KOPT-K1 (cell line): ENCODE measurements around the gene FBLIM1.
"Not testable (repeated sequence)": the region's sequence is repeated elsewhere in the genome, so short reads cannot be mapped to it uniquely, and the experiment has no call there.

Source experiments
- H3K27ac ChIP-seq: fragments of 200-600 bp; sonication (generic); 2 replicates; pipeline ENCODE4 v1.5.1; 2016; ENCODE audit warnings: antibody characterized with exemption, mild to moderate bottlenecking, low read depth, low read length; ENCODE audit not compliant: poor library complexity, severe bottlenecking
- H3K36me3 ChIP-seq: fragments of 200-600 bp; sonication (generic); 2 replicates; pipeline ENCODE4 v1.5.1; 2017; ENCODE audit warnings: antibody characterized with exemption, mild to moderate bottlenecking, low read length, moderate library complexity; ENCODE audit not compliant: insufficient read depth
- H3K9me3 ChIP-seq: fragments of 200-600 bp; sonication (generic); 2 replicates; pipeline ENCODE4 v1.5.1; 2017; ENCODE audit warnings: antibody characterized with exemption, low read length, mild to moderate bottlenecking; ENCODE audit not compliant: insufficient read depth, poor library complexity, severe bottlenecking

FBLIM1 gene

DNA sequence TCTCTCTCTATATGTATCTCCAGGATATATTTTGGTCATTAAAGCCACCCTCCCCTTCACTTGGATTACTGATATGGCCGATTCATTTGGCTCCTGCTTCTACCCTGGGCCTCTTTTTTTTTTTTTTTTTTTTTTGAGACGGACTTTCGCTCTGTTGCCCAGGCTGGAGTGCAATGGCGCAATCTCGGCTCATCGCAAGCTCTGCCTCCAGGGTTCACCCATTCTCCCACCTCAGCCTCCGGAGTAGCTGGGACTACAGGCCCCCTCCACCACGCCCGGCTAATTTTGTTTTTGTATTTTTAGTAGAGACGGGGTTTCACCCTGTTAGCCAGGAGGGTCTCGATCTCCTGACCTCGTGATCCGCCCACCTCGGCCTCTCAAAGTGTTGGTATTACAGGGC lies 70.3 kb downstream of the FBLIM1 start:
- H3K27ac ChIP-seq, H3K36me3 ChIP-seq, H3K9me3 ChIP-seq: not testable (repeated sequence)

DNA sequence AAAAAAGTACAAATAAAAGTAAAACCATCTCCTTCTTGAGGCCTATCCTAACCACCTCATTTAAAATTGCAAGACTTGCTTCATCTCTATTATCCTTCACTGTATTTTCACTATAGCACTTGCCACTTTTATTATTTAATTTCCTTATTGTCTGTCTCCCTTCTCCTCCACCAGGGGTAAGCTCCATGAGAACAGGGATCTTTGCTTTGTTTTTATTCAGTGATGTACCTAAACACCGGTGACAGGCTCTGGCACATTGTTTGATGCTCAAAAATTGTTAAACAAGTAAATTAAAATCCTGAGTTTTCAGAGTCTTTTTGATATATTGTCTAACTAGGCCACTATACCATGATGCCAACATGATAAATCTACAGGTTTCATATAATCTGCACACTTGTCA lies 71.7 kb downstream of the FBLIM1 start:
- H3K27ac ChIP-seq: no peak overlapping the region
- no peaks in the 10 kb centered on the region for H3K9me3 ChIP-seq
- no peaks in the 10 kb centered on the region for H3K36me3 ChIP-seq

DNA sequence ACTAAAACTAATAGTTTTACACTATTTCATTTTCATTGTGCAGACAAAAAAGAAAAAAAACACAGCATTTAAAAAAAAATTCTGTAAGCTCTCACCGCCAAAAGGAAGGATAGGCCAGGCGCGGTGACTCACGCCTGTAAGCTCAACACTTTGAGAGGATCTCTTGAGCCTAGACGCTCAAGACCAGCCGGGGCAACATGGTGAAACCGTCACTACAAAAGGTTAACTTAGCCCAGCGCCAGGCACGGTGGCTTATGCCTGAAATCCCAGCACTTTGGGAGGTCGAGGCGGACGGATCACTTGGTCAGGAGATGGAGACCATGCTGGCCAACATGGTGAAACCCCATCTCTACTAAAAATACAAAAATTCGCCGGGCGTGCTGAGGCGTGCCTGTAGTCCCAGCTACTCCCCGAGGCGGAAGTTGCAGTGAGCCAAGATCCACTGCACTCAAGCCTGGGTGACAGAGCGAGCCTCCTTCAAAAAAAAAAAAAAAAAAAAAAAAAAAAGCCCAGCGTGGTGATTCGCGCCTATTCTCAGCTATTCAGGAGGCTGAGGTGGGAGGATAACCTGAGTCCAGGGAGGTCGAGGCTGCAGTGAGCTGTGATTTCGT lies 74.6 kb downstream of the FBLIM1 start:
- Histone ChIP-seq H3K9me3 (no peaks in the 10 kb centered on the region), H3K27ac (peak overlapping the region; percentile 98), H3K36me3 (no peaks in the 10 kb centered on the region)

DNA sequence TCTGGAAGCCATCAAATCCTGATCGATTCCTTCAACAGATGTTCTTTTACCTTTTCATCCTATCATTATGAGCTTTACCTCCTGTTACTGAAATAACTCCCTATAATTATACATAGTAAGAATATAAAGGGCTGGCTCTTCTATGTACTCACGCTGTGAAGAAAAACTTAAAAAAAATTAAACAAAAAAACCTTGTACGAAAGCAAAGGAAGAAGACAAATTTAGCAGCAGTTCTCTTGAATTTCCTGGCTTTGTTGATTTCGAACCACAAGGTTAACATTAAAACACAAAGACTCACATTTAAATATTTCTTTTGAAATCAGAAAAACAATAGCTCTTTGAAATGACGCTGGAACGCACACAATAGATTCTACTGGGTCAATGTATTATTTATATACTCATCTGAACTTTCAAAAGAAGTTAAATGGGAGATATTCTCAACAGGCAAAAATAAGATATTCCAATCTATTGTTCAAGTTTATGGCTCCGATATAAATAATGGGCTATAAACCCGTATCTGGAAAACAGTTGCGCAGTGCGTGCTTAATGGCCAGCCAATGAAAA lies 75.3 kb downstream of the FBLIM1 start:
- H3K36me3 ChIP-seq: no peaks in the 10 kb centered on the region
- H3K27ac ChIP-seq: peak overlapping the region; percentile 98
- H3K9me3 ChIP-seq: no peaks in the 10 kb centered on the region

DNA sequence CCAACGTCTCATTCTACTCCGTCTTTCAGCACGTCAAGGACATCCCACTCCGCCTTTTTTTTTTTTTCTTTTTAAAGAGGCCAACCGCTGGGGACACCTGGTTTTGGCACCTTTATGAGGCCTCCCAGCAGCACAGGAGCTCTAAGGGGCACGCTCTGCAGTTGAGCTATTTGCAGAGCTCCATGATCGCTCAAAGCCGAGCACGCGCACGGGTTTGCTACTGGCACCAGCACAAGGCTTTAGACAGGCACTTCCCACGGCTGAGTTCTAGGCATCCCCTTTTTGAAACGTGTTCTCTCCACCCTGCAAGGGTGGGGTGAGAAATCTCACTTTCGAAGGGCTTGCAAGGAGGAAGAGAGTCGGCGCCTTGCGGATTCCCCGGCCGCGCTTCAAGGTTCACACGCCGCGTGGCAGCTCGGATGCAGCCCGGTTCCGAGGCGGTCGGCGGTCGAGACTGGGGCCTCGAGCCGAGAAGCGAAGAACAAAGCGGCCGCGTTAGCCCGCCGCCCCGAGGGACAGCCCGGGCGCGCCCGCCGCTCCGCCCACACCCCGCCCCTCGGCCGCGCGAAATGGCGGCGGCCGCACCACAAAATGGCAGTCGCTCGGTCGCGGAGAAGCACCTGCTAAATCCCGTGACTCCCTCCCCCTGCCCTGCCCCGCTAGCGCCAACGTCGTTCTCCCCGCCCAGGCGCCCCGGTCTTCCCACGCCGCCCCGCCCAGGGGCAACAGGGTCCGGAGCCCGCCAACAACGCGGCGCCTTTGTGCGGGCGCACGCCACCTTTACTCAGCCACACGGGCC lies 76.0 kb downstream of the FBLIM1 start:
- H3K36me3 ChIP-seq: no peaks in the 10 kb centered on the region
- H3K9me3 ChIP-seq: no peaks in the 10 kb centered on the region
- peak overlapping the region; percentile 98 for H3K27ac ChIP-seq

DNA sequence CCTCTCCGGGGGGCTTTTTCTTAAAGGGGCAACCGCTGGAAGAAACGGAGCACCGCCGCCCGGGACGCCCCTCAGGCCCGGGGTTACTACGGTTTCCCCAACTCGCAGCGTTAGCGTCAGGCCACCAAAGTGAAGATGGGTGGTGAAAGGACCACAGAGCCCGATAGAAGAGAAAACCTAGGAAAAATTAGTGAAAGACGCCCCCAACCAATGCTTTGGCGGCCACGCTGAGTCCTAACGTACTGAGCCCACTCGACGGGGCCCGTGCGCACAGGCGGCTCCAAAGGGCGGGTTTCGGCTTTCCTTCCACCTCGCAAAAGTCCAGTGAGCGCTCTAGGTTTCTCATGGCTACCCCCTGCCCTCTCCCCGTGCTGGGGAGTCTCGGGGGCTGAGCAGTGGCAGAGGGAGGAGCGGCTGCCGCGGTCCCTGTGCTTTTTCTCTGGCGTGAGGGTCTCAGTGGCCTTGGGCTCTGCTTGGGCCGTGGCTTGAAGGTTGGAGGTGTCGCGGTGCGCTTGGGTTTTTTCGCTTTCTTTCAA lies 76.7 kb downstream of the FBLIM1 start:
- Histone ChIP-seq H3K9me3 (no peaks in the 10 kb centered on the region), H3K36me3 (no peaks in the 10 kb centered on the region), H3K27ac (peak overlapping the region; percentile 98)

DNA sequence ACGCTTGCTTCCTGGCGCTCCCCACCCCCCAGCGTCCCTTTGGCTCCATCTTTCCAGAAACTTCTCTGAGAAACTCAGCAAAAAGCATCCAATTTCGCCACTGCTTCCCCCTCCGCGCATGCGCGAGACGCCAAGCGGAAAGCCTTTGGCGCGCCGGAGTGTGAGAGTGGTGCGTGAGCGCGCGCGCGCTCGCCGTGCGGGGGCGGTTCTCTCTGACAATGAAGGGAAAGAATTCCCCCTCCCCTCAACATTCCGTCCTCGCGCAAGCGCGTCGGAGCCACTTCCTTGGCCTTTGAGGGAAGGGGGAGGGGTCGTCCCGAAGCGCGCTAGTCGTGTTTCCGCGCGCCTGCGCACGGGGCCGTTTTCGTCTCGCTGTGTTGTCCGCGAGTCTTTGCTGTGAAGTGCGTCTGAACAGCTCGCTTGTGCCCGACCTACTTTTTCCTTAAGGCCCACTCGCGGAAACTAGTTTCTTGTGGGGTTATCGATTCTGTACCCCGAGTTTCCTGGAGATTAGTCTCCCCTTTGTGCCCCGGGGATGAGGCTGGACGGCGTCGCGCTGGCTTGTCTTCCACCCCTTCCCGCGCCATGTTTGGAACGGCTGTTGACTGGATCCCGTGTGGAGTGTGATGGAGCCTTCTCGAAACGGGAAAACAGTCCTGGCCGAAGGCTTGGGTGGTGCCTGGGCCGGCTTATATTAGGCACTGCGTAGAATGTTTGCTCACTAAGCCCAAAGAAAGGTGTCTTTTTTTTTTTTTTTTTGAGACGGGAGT lies 77.3 kb downstream of the FBLIM1 start:
- peak overlapping the region; percentile 98 for H3K27ac ChIP-seq
- no peaks in the 10 kb centered on the region for H3K9me3 ChIP-seq
- H3K36me3 ChIP-seq: no peaks in the 10 kb centered on the region
